HG03135 (cell line): Measurements from ENCODE around the gene LIMS4.
"Not testable (repeated sequence)": the region's sequence is repeated elsewhere in the genome, so short reads cannot be mapped to it uniquely, and the experiment has no call there.

Source experiments
- ATAC-seq: cut with Tn5 transposase; IDR thresholded peaks from one replicate; pipeline ENCODE4 v1.9.1; 2021; ENCODE audit warnings: mild to moderate bottlenecking, moderate library complexity; ENCODE audit not compliant: unreplicated experiment

The LIMS4 gene

GRCh38 chr2:110472171-110473058 is at the start of gene LIMS4:
LIMS4 (minus strand) TSS chr2:110472816; CDS start chr2:110472778, 38 bp downstream.
- not testable (repeated sequence) for ATAC-seq

- ATAC-seq = peak; percentile 85
These were observed 27.2 kb upstream of the LIMS4 start for GRCh38 chr2:110499755-110500377.

- ATAC-seq = not testable (repeated sequence)
These were observed 23.4 kb upstream of the LIMS4 start for GRCh38 chr2:110496027-110496426.

GRCh38 chr2:110494488-110494887 is 21.9 kb upstream of the LIMS4 start:
- not testable (repeated sequence) for ATAC-seq

- ATAC-seq = not testable (repeated sequence)
These were observed 16.4 kb upstream of the LIMS4 start for GRCh38 chr2:110488991-110489390.

- ATAC-seq = not testable (repeated sequence)
These were observed 10.1 kb upstream of the LIMS4 start for GRCh38 chr2:110482697-110483096.

GRCh38 chr2:110481200-110481599 is 8.6 kb upstream of the LIMS4 start:
- not testable (repeated sequence) for ATAC-seq

- ATAC-seq = not testable (repeated sequence)
These were observed 7.5 kb upstream of the LIMS4 start for GRCh38 chr2:110480084-110480483.

- not testable (repeated sequence) for ATAC-seq
These were observed 4.8 kb upstream of the LIMS4 start for GRCh38 chr2:110477370-110477769.

- ATAC-seq = not testable (repeated sequence)
These were observed 4.3 kb upstream of the LIMS4 start for GRCh38 chr2:110476952-110477351.

GRCh38 chr2:110475627-110476359 is 3.2 kb upstream of the LIMS4 start:
- ATAC-seq = not testable (repeated sequence)

GRCh38 chr2:110474898-110475297 is 2.3 kb upstream of the LIMS4 start:
- peak; percentile 98 for ATAC-seq

- not testable (repeated sequence) for ATAC-seq
These were observed 393 bp upstream of the LIMS4 start for GRCh38 chr2:110473059-110473358.

GRCh38 chr2:110468921-110469320 is 3.7 kb downstream of the LIMS4 start:
- not testable (repeated sequence) for ATAC-seq

- peak; percentile 65 for ATAC-seq
These were observed 7.3 kb downstream of the LIMS4 start for GRCh38 chr2:110465312-110465711.

GRCh38 chr2:110462458-110462857 is 10.2 kb downstream of the LIMS4 start:
- not testable (repeated sequence) for ATAC-seq

- not testable (repeated sequence) for ATAC-seq
These were observed 12.3 kb downstream of the LIMS4 start for GRCh38 chr2:110460318-110460717.

- not testable (repeated sequence) for ATAC-seq
These were observed 15.4 kb downstream of the LIMS4 start for GRCh38 chr2:110457214-110457590.

- not testable (repeated sequence) for ATAC-seq
These were observed 16.1 kb downstream of the LIMS4 start for GRCh38 chr2:110456291-110457213.

GRCh38 chr2:110455080-110455670 is 17.4 kb downstream of the LIMS4 start:
- not testable (repeated sequence) for ATAC-seq
